HFFc6 (cell line): ENCODE measurements around the gene LIME1. TPM values are rescaled to one million over a fixed set of nuclear protein-coding genes. Genes with fewer than 3 reads are reported as not detected.

Source experiments
- DNase-seq: peaks from one replicate; pipeline ENCODE4 v3.0.0-alpha.2; 2018
- H3K27ac Mint-ChIP-seq: 2 replicates; pipeline ENCODE4 v1.8.0; 2020; ENCODE audit warnings: mild to moderate bottlenecking, mixed read lengths
- H3K27me3 Mint-ChIP-seq: 2 replicates; pipeline ENCODE4 v1.8.0; 2021; ENCODE audit warnings: mild to moderate bottlenecking, moderate library complexity, mixed read lengths; ENCODE audit not compliant: insufficient read depth
- H3K36me3 Mint-ChIP-seq: 2 replicates; pipeline ENCODE4 v1.8.0; 2021; ENCODE audit warnings: low read depth, mixed read lengths
- H3K4me1 Mint-ChIP-seq: 2 replicates; pipeline ENCODE4 v1.8.0; 2020; ENCODE audit warnings: low read depth, mixed read lengths
- H3K4me3 Mint-ChIP-seq: 2 replicates; pipeline ENCODE4 v1.8.0; 2020; ENCODE audit warnings: mild to moderate bottlenecking, moderate library complexity, mixed read lengths
- H3K9me3 Mint-ChIP-seq: 2 replicates; pipeline ENCODE4 v1.8.0; 2020; ENCODE audit warnings: mild to moderate bottlenecking, mixed read lengths
- total RNA-seq, 6 experiments: library from RNA; stranded (reverse); fragmentation: NEBNext Ultra II Directional; extraction: Animal tissue kit (Norgen Biotek cat#: 25700); gene quantifications; 2 replicates in 1 of 6; 3 replicates in 5 of 6; pipeline ENCODE4 v1.2.3, GENCODE V29; 2021
- TF ChIP-seq, protein P1 (sequence below): fragments of 200-600 bp; sonication (generic); IDR thresholded peaks from 2 replicates; pipeline ENCODE4 v1.5.0; 2021; ENCODE audit warnings: antibody characterized with exemption, mild to moderate bottlenecking

LIME1 gene
- total RNA-seq, 6 experiments from 2014 or later = 3.4 to 6.1 (median 4.6) TPM

DNA sequence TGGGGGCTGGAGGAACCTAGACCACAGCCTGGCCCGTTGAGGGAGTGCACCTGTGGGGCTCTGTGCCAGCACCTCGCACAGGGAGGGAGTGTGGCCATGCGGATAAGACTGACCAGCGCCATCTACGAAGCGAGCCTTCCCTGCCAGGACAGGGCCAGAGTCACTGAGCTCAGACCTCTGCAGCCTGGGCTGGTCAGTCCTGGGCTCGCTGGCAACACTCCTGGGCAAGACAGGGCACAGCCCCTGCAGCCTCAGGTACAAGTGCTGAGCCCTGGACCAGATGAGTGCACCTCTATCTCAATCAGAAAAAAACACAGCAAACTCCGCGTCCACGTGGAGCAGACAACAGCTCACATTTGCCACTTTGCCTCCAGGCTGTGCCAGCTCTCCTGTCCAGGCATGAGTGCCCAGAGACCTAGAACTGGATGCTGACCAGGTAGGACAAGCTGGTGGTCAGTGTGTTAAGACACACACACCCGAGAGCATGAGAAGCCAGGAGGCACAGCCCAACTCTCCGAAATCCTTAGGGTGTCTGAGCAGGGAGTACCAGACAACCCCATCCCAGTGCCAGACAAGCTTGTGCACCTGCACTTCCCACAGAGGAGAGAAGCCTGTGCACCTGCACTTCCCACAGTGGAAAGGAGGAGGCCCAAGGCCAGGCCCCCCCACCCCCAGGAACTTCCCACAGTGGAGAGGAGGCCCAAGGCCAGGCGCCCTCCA lies 33.6 kb upstream of the LIME1 start:
- peaks cover 15% of the 10 kb centered on the region for H3K27me3 Mint-ChIP-seq
- peaks cover 12% of the 10 kb centered on the region for H3K36me3 Mint-ChIP-seq
- no peaks in the 10 kb centered on the region for H3K9me3 Mint-ChIP-seq
- H3K4me3 Mint-ChIP-seq = no peak overlapping the region
- TF ChIP-seq, protein P1, sequence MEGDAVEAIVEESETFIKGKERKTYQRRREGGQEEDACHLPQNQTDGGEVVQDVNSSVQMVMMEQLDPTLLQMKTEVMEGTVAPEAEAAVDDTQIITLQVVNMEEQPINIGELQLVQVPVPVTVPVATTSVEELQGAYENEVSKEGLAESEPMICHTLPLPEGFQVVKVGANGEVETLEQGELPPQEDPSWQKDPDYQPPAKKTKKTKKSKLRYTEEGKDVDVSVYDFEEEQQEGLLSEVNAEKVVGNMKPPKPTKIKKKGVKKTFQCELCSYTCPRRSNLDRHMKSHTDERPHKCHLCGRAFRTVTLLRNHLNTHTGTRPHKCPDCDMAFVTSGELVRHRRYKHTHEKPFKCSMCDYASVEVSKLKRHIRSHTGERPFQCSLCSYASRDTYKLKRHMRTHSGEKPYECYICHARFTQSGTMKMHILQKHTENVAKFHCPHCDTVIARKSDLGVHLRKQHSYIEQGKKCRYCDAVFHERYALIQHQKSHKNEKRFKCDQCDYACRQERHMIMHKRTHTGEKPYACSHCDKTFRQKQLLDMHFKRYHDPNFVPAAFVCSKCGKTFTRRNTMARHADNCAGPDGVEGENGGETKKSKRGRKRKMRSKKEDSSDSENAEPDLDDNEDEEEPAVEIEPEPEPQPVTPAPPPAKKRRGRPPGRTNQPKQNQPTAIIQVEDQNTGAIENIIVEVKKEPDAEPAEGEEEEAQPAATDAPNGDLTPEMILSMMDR = no peak
- no peak for DNase-seq
- peaks cover 27% of the 10 kb centered on the region for H3K4me1 Mint-ChIP-seq
- H3K27ac Mint-ChIP-seq = no peak overlapping the region

DNA sequence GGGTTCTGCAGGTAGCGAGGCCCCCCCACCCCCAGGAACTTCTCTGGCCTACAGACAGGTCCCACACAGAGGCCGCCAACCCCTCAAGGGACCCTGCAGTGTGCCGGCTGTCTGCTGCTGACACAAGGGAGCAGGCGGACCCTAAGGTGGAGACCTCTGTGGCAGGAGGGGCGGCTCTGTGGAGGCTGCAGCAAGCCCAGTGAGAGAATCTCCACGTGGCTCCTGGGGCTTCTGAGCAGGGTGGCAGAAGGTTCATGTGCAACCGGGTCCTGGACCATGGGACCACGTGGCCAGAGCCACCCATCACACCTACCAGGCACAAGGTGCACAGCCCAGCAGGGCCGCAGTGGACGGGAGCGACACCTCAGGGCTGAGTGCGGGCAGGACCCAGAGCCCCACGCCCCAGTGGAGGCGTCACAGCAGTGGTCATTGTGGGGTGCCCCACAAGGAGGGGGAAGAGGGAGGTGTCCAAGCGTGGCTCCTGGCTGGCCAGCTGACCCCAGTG lies 32.9 kb upstream of the LIME1 start:
- Mint-ChIP-seq H3K4me3 (no peak overlapping the region), H3K4me1 (peaks cover 28% of the 10 kb centered on the region), H3K9me3 (no peaks in the 10 kb centered on the region), H3K27me3 (peaks cover 15% of the 10 kb centered on the region), H3K27ac (no peak overlapping the region), H3K36me3 (peaks cover 14% of the 10 kb centered on the region)
- no peak for DNase-seq
- TF ChIP-seq, protein P1 = no peak

DNA sequence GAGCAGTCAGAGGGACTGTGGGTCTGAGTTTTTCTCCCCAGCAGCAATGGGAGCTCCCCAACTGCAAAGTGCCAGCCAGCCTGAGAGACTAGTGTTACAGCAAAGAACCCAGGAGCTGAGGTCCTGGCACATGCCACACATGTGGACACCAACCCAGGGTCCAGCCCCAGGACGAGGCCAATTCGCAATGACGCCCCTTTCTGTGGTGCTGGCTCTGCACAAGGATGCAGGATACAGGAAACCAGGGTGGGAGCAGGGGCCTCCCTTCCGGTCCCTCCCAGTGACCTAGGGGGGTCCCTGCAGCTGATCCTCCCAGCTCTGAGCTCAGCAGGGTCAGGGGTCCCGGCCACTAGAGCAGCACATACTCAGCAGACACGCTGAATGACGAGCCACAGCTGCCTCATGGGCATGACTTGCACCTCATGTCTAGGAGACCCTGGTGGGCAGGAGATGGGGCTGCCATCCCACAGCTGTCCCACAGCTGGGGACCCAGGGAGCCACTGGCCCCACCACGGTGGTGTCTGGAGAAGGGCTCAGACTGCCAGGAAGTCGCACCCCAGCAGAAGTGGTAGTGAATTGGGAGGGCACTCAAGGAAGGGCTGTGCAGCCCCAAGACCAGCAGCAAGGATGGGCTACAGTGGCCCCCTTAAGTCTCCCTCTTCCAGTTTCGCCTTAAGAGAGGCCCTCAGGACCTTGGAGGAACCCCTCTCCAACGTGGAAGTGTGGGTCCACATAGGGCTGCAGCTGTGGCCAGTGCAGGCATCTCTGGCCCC lies 32.3 kb upstream of the LIME1 start:
- H3K4me3 Mint-ChIP-seq = no peak overlapping the region
- no peak for DNase-seq
- H3K27me3 Mint-ChIP-seq = peaks cover 10% of the 10 kb centered on the region
- H3K9me3 Mint-ChIP-seq = no peaks in the 10 kb centered on the region
- peaks cover 20% of the 10 kb centered on the region for H3K36me3 Mint-ChIP-seq
- TF ChIP-seq, protein P1 = no peak
- peaks cover 28% of the 10 kb centered on the region for H3K4me1 Mint-ChIP-seq
- H3K27ac Mint-ChIP-seq = no peak overlapping the region

DNA sequence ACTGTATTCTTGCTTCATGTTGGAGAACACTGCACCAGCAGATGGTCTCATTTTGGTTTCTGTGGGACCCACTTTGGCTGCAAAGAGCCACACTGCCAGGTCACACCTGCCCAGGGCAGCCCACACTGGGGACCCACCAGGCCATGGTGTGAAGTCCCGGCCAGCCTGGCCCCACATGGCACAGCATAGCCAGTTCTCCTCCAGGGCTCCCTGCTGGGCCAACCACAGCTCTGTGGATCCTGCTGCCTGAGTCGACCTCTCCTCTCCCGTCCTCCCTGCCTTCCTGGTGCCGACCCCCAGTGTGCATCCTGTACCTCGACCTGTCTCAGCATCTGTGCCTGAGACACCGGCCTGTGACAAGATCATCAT lies 31.7 kb upstream of the LIME1 start:
- Mint-ChIP-seq H3K36me3 (peaks cover 21% of the 10 kb centered on the region), H3K27me3 (peaks cover 7% of the 10 kb centered on the region), H3K27ac (0 out of 2 replicates have a peak overlapping the region, but pooled peaks have one; percentile 5), H3K4me3 (no peak overlapping the region), H3K4me1 (peaks cover 27% of the 10 kb centered on the region), H3K9me3 (no peaks in the 10 kb centered on the region)
- no peak for DNase-seq
- TF ChIP-seq, protein P1 = no peak

DNA sequence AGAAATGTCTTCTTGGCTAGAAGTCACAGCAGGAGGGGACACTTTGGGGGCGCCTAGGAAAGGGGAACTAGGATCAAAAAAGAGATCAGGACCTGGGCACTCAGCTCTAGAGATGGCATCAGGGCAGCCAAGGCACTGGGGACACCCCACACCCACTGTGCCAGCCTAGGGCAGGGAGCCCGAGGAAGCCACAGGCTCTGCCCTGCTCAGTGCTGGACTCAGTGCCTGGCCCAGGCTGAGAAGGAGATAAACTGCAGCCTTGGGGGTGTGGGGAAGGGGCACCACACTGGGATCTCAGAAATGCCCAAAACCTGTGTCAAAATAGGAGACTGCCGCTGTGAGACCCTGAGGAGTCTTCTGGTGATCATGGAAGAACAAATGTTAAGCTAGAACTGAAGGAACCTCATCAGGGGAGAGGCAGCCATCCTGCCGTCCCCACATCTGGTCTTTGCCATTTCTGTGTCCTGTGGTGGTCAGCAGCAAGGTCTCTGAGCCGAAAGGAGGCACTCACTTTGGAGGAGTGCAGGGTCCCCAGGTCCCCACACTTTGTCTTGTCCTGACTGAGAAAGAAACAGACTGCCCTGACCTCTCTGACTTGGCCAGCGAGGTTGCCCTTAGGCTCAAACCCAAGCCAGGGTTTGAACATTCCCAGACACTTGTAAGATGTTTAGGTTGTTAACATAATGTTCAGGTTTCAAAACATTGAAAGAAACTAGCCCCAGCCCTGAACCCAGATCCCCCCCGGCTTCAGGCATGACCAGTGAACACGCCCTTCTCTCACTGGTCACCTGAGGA lies 31.0 kb upstream of the LIME1 start:
- Mint-ChIP-seq H3K9me3 (no peaks in the 10 kb centered on the region), H3K36me3 (peaks cover 24% of the 10 kb centered on the region), H3K27ac (0 out of 2 replicates have a peak overlapping the region, but pooled peaks have one; percentile 9), H3K4me3 (no peak overlapping the region), H3K27me3 (peaks cover 3% of the 10 kb centered on the region), H3K4me1 (peaks cover 29% of the 10 kb centered on the region)
- no peak for DNase-seq
- TF ChIP-seq, protein P1 = no peak
